C4-2B (cell line): ENCODE data around the gene TSC22D1.

Source experiments
- CTCF ChIP-seq: fragments of 450-650 bp; conservative IDR thresholded peaks from 2 replicates; pipeline ENCODE4 v1.5.1; 2017; ENCODE audit warnings: mild to moderate bottlenecking
- ZFX ChIP-seq: fragments of 450-650 bp; IDR thresholded peaks from 2 replicates; pipeline ENCODE4 v1.6.1; 2017

GRCh38 chr13:44498502-44498901 lies 77.6 kb downstream of the TSC22D1 start:
- no peak for TF ChIP-seq CTCF
- no peak for TF ChIP-seq ZFX
